ENCODE data around the gene EPO. TPM values are rescaled to one million over a fixed set of nuclear protein-coding genes. Genes with fewer than 3 reads are reported as not detected.

The EPO gene
- total RNA-seq, 1 donor from 2014 or later = 0.58 TPM

DNA sequence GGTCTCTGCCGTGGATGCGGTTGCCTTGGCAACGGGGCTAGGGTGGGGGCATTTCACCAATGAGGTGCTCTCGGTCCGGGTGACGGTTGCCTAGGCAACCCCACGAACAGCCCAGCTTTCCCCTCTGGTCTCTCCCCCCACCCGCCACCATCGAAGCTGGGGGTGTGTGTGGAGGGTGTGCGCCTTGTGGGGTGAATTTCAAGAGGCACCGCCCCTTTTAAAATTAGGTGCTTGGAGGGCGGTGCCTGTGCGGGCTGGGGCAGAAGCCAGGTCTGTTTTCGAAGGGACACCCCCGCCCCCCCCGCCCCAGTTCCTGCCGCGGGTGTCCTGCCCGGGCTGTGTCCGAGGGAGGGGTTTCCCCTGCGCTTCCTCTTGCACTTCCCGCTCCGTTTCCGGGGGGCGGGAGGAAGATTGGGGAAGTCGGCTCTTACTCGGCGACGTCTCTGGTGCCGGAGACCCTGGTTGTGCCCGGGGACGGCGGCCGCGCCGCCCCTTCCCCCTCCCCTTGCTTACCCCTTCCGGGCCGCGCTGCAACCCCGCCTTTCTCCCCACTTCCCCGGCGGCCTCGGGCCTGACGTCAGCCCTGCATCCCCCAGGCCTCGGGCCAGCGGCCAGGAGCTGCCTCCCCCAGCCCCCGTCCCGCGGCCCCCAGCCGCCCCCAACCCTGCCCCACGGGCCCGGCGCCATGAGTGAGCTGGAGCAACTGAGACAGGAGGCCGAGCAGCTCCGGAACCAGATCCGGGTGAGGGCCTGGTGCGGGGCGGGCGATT lies 44.5 kb upstream of the EPO start:
- H2AFZ ChIP-seq (replicated peaks) = no peak overlapping the region
- H3K4me2 ChIP-seq = peak overlapping the region; percentile 99
- no peaks in the 10 kb centered on the region for H3K9me3 Mint-ChIP-seq
- H3K27ac Mint-ChIP-seq = no peak overlapping the region
- H3K4me1 Mint-ChIP-seq = peaks cover 8% of the 10 kb centered on the region
- no peak overlapping the region for H3K9ac ChIP-seq
- peaks cover 59% of the 10 kb centered on the region for H4K20me1 ChIP-seq (ENCODE audit: low read depth)
- peaks cover 6% of the 10 kb centered on the region for H3K36me3 Mint-ChIP-seq
- TF ChIP-seq, protein P1, sequence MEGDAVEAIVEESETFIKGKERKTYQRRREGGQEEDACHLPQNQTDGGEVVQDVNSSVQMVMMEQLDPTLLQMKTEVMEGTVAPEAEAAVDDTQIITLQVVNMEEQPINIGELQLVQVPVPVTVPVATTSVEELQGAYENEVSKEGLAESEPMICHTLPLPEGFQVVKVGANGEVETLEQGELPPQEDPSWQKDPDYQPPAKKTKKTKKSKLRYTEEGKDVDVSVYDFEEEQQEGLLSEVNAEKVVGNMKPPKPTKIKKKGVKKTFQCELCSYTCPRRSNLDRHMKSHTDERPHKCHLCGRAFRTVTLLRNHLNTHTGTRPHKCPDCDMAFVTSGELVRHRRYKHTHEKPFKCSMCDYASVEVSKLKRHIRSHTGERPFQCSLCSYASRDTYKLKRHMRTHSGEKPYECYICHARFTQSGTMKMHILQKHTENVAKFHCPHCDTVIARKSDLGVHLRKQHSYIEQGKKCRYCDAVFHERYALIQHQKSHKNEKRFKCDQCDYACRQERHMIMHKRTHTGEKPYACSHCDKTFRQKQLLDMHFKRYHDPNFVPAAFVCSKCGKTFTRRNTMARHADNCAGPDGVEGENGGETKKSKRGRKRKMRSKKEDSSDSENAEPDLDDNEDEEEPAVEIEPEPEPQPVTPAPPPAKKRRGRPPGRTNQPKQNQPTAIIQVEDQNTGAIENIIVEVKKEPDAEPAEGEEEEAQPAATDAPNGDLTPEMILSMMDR (IDR thresholded peaks at IDR 0.05) = no peak
- TF ChIP-seq EZH2 (IDR thresholded peaks at IDR 0.05) (no peak), EZH2phosphoT487 (IDR thresholded peaks at IDR 0.05) (no peak)
- peaks cover 8% of the 10 kb centered on the region for H3K27me3 Mint-ChIP-seq (ENCODE audit: insufficient read depth, low read depth)
- H3F3A ChIP-seq (ENCODE audit: low read depth) = peaks cover 38% of the 10 kb centered on the region
- H3K36me3 ChIP-seq = no peaks in the 10 kb centered on the region
- peaks cover 19% of the 10 kb centered on the region for H3K79me2 ChIP-seq (ENCODE audit: low read depth)
- H3K27me3 ChIP-seq = peaks cover 23% of the 10 kb centered on the region
- peak; percentile 87 for DNase-seq (ENCODE audit: low spot score)
- H3K4me3 Mint-ChIP-seq = peak overlapping the region; percentile 88
- H3K27ac ChIP-seq = no peak overlapping the region
- no peaks in the 10 kb centered on the region for H3K4me1 ChIP-seq
- H3K9me3 ChIP-seq (ENCODE audit: low read depth) = no peaks in the 10 kb centered on the region
- H3K4me3 ChIP-seq = peak overlapping the region; percentile 100

DNA sequence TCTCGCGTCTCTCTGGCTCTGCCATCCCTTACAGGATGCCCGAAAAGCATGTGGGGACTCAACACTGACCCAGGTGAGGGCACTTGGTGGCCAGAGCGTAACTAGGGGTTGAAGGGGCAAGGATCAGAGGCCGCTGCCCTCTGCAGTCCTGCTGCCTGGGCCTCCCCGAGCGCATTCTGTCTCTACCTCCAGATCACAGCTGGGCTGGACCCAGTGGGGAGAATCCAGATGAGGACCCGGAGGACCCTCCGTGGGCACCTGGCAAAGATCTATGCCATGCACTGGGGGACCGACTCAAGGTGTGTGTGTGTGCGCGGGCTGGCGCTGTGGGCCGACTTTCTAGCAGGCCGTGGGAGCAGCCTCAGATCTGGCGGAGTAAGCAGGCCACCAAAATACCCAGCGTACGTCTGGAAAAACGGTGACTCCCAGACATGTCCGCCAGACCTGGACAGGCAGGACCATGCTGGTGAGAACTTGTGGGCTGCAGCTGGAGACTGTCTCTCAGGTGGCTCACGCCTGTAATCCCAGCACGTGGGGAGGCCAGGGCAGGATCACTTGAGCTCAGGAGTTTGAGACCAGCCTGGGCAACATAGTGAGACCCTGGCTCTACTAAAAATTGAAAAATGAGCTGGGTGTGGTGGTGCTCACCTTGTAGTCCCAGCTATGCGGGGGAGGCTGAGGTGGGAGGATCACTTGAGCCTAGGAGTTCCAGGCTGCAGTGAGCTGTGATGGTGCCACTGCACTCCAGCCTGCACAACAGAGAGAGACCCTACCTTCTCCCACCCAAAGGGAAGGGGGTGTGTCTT lies 43.6 kb upstream of the EPO start:
- Histone ChIP-seq H3K4me2 (peak overlapping the region; percentile 99), H3F3A (ENCODE audit: low read depth) (peaks cover 47% of the 10 kb centered on the region), H3K4me1 (no peaks in the 10 kb centered on the region), H3K4me3 (peak overlapping the region; percentile 100), H3K27ac (no peak overlapping the region), H4K20me1 (ENCODE audit: low read depth) (peaks cover 68% of the 10 kb centered on the region), H3K9me3 (ENCODE audit: low read depth) (no peaks in the 10 kb centered on the region), H3K36me3 (no peaks in the 10 kb centered on the region), H3K79me2 (ENCODE audit: low read depth) (peaks cover 19% of the 10 kb centered on the region), H2AFZ (replicated peaks) (no peak overlapping the region), H3K27me3 (peaks cover 13% of the 10 kb centered on the region), H3K9ac (no peak overlapping the region)
- Mint-ChIP-seq H3K4me1 (peaks cover 8% of the 10 kb centered on the region), H3K4me3 (peak overlapping the region; percentile 88), H3K27ac (no peak overlapping the region), H3K27me3 (ENCODE audit: insufficient read depth, low read depth) (peaks cover 6% of the 10 kb centered on the region), H3K36me3 (peaks cover 6% of the 10 kb centered on the region), H3K9me3 (no peaks in the 10 kb centered on the region)
- DNase-seq (ENCODE audit: low spot score) = no peak
- TF ChIP-seq EZH2 (IDR thresholded peaks at IDR 0.05) (no peak), EZH2phosphoT487 (IDR thresholded peaks at IDR 0.05) (no peak)
- TF ChIP-seq, protein P1 (IDR thresholded peaks at IDR 0.05) = no peak

DNA sequence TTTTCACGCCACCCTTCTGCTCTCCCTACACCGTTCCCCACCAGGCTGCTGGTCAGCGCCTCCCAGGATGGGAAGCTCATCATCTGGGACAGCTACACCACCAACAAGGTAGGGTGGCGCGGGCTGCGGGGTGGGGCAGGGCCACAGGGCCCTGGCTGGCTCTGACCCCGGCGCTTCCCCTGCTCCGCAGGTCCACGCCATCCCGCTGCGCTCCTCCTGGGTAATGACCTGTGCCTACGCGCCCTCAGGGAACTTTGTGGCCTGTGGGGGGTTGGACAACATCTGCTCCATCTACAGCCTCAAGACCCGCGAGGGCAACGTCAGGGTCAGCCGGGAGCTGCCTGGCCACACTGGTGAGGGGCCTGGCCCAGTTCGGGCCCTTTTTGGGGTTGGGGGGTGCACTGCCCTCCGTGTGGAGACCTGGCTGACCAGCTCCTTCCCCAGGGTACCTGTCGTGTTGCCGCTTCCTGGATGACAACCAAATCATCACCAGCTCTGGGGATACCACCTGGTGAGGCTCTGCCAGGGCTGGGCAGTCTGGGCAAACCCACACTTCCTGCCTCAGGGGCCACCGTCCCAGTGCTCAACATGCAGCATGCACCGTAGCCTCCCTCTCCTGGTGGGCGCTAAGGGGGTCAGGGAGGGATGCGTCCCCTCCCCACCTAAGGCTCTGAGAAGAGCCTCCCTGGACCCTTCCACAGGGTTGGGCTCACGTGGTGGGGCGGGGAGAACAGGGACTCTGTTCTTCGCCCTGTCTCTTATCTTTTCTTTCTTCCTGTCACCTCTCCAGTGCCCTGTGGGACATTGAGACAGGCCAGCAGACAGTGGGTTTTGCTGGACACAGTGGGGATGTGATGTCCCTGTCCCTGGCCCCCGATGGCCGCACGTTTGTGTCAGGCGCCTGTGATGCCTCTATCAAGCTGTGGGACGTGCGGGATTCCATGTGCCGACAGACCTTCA lies 42.7 kb upstream of the EPO start:
- TF ChIP-seq, protein P1 (IDR thresholded peaks at IDR 0.05) = no peak
- TF ChIP-seq EZH2 (IDR thresholded peaks at IDR 0.05) = no peak
- TF ChIP-seq EZH2phosphoT487 (IDR thresholded peaks at IDR 0.05) = no peak
- H3K27ac ChIP-seq = no peak overlapping the region
- H3K9ac ChIP-seq = no peak overlapping the region
- no peaks in the 10 kb centered on the region for H3K4me1 ChIP-seq
- no peaks in the 10 kb centered on the region for H3K9me3 ChIP-seq (ENCODE audit: low read depth)
- Mint-ChIP-seq H3K27ac (peak overlapping the region; percentile 93), H3K9me3 (no peaks in the 10 kb centered on the region), H3K27me3 (ENCODE audit: insufficient read depth, low read depth) (peaks cover 5% of the 10 kb centered on the region), H3K4me3 (peak overlapping the region; percentile 88), H3K4me1 (peaks cover 8% of the 10 kb centered on the region), H3K36me3 (peaks cover 6% of the 10 kb centered on the region)
- H3K4me3 ChIP-seq = no peak overlapping the region
- H3K36me3 ChIP-seq = no peaks in the 10 kb centered on the region
- no peak overlapping the region for H2AFZ ChIP-seq (replicated peaks)
- H3K27me3 ChIP-seq = peaks cover 5% of the 10 kb centered on the region
- H3K4me2 ChIP-seq = no peak overlapping the region
- H3F3A ChIP-seq (ENCODE audit: low read depth) = peaks cover 53% of the 10 kb centered on the region
- no peak for DNase-seq (ENCODE audit: low spot score)
- peaks cover 74% of the 10 kb centered on the region for H4K20me1 ChIP-seq (ENCODE audit: low read depth)
- peaks cover 19% of the 10 kb centered on the region for H3K79me2 ChIP-seq (ENCODE audit: low read depth)

Data from neural progenitor cell (in vitro differentiated cells).